Measurements from ENCODE around the gene HRC.

The HRC gene

DNA sequence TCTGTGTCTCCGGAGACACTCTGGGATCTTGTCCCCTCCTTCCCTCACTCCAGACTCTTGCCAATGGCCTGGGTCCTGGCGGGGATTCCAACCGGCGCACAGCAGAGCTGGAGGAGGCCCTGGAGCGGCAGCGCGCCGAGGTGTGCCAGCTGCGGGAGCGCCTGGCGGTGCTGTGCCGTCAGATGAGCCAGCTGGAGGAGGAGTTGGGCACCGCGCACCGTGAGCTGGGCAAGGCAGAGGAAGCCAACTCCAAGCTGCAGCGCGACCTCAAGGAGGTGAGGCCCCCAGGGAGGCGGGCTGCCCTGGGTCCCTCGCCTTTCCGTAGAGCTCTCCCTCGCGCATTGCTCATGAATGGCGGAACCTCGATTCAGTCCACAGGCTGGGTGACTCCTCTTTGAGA is 24.9 kb downstream of the HRC start:
- Histone ChIP-seq H3K4me2 (ENCODE audit: low read length) (no peak overlapping the region), H3K79me2 (ENCODE audit: control insufficient read depth, insufficient read depth, low read length, poor library complexity) (peaks cover 2% of the 10 kb centered on the region), H4K8ac (ENCODE audit: low read depth, low read length) (no peak overlapping the region), H2BK5ac (ENCODE audit: low read depth, low read length, poor library complexity) (no peak overlapping the region), H3K27ac (ENCODE audit: low read depth, low read length) (no peak overlapping the region), H2AFZ (ENCODE audit: insufficient read depth, low read length, poor library complexity) (no peak overlapping the region), H3K14ac (ENCODE audit: low read length) (no peak overlapping the region), H3K23ac (ENCODE audit: low read length) (no peak overlapping the region), H3K9ac (ENCODE audit: low read length) (no peak overlapping the region), H3K27me3 (ENCODE audit: insufficient read depth, low read length) (no peaks in the 10 kb centered on the region), H4K91ac (ENCODE audit: low read depth, low read length) (no peak overlapping the region), H2BK12ac (ENCODE audit: low read length) (no peak overlapping the region), H3K36me3 (ENCODE audit: control insufficient read depth in 1 of 2, insufficient read depth in 2 of 2, low read length in 2 of 2) (no peaks in the 10 kb centered on the region), H2BK120ac (ENCODE audit: insufficient read depth, low read length, poor library complexity) (no peak overlapping the region), H4K12ac (ENCODE audit: low read depth, low read length) (no peak overlapping the region), H3K4ac (ENCODE audit: low read depth, low read length) (no peak overlapping the region), H3K18ac (ENCODE audit: low read length) (no peak overlapping the region), H3K9me3 (ENCODE audit: insufficient read depth, low read depth, low read length) (peaks cover 13% of the 10 kb centered on the region), H3K79me1 (ENCODE audit: low read length) (peaks cover 3% of the 10 kb centered on the region), H3K4me3 (ENCODE audit: low read depth, low read length) (peak overlapping the region; percentile 29), H3K4me1 (ENCODE audit: control insufficient read depth in 1 of 2, insufficient read depth in 2 of 2, low read length in 2 of 2) (peaks cover 6 to 10% of the 10 kb centered on the region in 2 experiments), H2AK5ac (ENCODE audit: low read length) (no peak overlapping the region)
- WGBS (ENCODE audit: extremely low coverage, insufficient coverage, insufficient read length): no CpG with 5 or more reads among the region's 24 CpGs
- no peak for DNase-seq

DNA sequence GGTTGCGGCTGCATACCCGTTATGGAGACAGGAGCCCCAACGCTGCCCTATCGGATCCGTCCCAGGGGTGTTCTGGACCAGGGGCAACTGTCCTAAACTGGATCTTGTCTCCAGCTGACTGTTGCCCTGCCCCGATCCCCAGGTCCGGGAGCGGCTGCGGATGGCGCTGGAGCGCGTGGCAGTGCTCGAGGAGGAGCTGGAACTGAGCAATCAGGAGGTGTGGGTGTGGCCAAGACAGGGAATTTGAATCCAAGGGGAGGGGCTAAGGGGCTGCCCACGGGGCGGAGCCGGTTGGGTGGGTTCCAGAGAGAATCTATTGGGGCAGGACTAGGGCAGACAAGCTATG is 26.0 kb downstream of the HRC start:
- Histone ChIP-seq H4K91ac (ENCODE audit: low read depth, low read length) (no peak overlapping the region), H3K27me3 (ENCODE audit: insufficient read depth, low read length) (no peaks in the 10 kb centered on the region), H2BK5ac (ENCODE audit: low read depth, low read length, poor library complexity) (no peak overlapping the region), H3K4me2 (ENCODE audit: low read length) (no peak overlapping the region), H2AFZ (ENCODE audit: insufficient read depth, low read length, poor library complexity) (no peak overlapping the region), H4K8ac (ENCODE audit: low read depth, low read length) (no peak overlapping the region), H3K18ac (ENCODE audit: low read length) (no peak overlapping the region), H3K4me1 (ENCODE audit: control insufficient read depth in 1 of 2, insufficient read depth in 2 of 2, low read length in 2 of 2) (peaks cover 9 to 16% of the 10 kb centered on the region in 2 experiments), H2BK12ac (ENCODE audit: low read length) (no peak overlapping the region), H2BK120ac (ENCODE audit: insufficient read depth, low read length, poor library complexity) (no peak overlapping the region), H4K12ac (ENCODE audit: low read depth, low read length) (no peak overlapping the region), H3K23ac (ENCODE audit: low read length) (no peak overlapping the region), H3K36me3 (ENCODE audit: control insufficient read depth in 1 of 2, insufficient read depth in 2 of 2, low read length in 2 of 2) (no peaks in the 10 kb centered on the region), H3K14ac (ENCODE audit: low read length) (no peak overlapping the region), H3K9me3 (ENCODE audit: insufficient read depth, low read depth, low read length) (peaks cover 13% of the 10 kb centered on the region), H3K9ac (ENCODE audit: low read length) (no peak overlapping the region), H3K4ac (ENCODE audit: low read depth, low read length) (no peak overlapping the region), H3K4me3 (ENCODE audit: low read depth, low read length) (no peak overlapping the region), H3K79me2 (ENCODE audit: control insufficient read depth, insufficient read depth, low read length, poor library complexity) (peaks cover 2% of the 10 kb centered on the region), H2AK5ac (ENCODE audit: low read length) (no peak overlapping the region), H3K27ac (ENCODE audit: low read depth, low read length) (no peak overlapping the region), H3K79me1 (ENCODE audit: low read length) (peaks cover 3% of the 10 kb centered on the region)
- peak in 1 of 2 donors; percentile 31 for DNase-seq
- WGBS (ENCODE audit: extremely low coverage, insufficient coverage, insufficient read length): no CpG with 5 or more reads among the region's 16 CpGs

DNA sequence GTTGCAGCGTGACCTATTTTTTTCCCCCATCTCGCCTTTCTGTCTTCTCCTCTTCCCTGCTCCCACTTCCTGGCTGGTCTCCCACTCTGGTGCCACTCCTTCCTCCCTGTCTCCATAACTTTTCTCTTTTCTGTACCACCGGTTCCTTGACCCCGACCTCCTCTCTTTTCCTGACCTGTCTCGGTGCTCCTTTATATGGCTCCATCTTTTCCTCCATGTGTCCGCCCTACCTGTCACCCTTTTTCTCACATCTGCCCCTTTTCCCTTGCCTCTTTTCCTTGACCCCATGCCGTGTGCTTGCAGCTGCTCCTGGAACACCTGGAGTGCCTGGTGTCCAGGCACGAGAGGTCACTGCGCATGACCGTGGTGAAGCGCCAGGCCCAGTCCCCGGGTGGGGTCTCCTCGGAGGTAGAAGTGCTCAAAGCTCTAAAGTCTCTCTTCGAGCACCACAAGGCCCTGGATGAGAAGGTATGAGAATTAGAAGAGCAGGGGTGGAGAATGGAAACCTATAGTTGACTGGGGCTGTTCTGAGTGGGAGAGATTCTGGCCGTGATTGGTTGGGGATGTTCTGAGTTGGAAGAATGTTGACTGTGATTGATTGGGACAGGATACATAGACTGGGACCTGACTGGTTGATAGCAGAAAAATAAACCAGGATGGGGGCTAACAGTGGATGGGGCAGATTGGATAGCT is 26.5 kb downstream of the HRC start:
- Histone ChIP-seq H3K4me2 (ENCODE audit: low read length) (no peak overlapping the region), H3K79me2 (ENCODE audit: control insufficient read depth, insufficient read depth, low read length, poor library complexity) (peaks cover 2% of the 10 kb centered on the region), H4K8ac (ENCODE audit: low read depth, low read length) (no peak overlapping the region), H4K91ac (ENCODE audit: low read depth, low read length) (no peak overlapping the region), H3K27me3 (ENCODE audit: insufficient read depth, low read length) (no peaks in the 10 kb centered on the region), H3K23ac (ENCODE audit: low read length) (no peak overlapping the region), H3K9me3 (ENCODE audit: insufficient read depth, low read depth, low read length) (peaks cover 12% of the 10 kb centered on the region), H4K12ac (ENCODE audit: low read depth, low read length) (no peak overlapping the region), H3K4me3 (ENCODE audit: low read depth, low read length) (no peak overlapping the region), H3K9ac (ENCODE audit: low read length) (no peak overlapping the region), H2BK12ac (ENCODE audit: low read length) (no peak overlapping the region), H2AFZ (ENCODE audit: insufficient read depth, low read length, poor library complexity) (no peak overlapping the region), H3K27ac (ENCODE audit: low read depth, low read length) (no peak overlapping the region), H2AK5ac (ENCODE audit: low read length) (no peak overlapping the region), H3K18ac (ENCODE audit: low read length) (no peak overlapping the region), H3K36me3 (ENCODE audit: control insufficient read depth in 1 of 2, insufficient read depth in 2 of 2, low read length in 2 of 2) (no peaks in the 10 kb centered on the region), H2BK5ac (ENCODE audit: low read depth, low read length, poor library complexity) (no peak overlapping the region), H3K4ac (ENCODE audit: low read depth, low read length) (no peak overlapping the region), H2BK120ac (ENCODE audit: insufficient read depth, low read length, poor library complexity) (no peak overlapping the region), H3K79me1 (ENCODE audit: low read length) (peaks cover 3% of the 10 kb centered on the region), H3K14ac (ENCODE audit: low read length) (no peak overlapping the region), H3K4me1 (ENCODE audit: control insufficient read depth in 1 of 2, insufficient read depth in 2 of 2, low read length in 2 of 2) (peaks cover 9 to 16% of the 10 kb centered on the region in 2 experiments)
- no peak for DNase-seq
- WGBS (ENCODE audit: extremely low coverage, insufficient coverage, insufficient read length): no CpG with 5 or more reads among the region's 15 CpGs

DNA sequence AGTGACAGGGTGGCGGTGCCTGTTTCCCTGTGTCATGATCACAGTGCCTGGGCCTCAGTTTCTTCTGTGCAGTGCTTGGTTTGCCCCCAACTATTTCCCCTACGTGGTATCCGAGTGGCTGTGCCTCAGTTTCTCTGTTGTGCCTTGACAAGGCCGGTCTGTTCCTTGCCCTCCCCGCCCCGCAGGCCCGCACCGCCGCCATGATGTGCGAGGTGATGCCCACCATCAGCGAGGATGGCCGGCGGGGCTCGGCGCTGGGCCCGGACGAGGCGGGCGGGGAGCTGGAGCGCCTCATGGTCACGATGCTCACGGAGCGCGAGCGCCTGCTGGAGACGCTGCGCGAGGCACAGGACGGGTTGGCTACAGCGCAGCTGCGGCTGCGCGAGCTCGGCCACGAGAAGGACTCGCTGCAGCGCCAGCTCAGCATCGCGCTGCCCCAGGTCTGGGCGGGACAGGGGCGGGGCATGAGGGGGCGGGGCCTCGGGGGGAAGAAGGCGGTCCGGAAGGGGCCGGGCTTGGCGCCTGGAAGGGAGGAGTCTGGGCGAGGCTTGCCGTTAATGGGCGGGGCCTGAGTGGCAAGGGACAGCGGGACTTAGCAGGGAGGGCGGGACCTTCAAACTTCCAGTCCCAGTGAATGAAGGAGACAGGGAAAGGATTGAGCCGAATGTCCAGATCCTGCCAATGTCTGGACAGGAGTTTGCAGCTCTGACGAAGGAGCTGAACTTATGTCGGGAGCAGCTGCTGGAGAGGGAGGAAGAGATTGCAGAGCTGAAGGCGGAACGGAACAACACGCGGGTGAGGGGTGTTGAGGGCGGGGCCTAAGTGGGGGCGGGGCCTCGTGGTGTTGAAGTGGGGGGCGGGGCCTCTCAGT is 27.3 kb downstream of the HRC start:
- Histone ChIP-seq H4K12ac (ENCODE audit: low read depth, low read length) (peak overlapping the region; percentile 26), H3K18ac (ENCODE audit: low read length) (no peak overlapping the region), H2BK5ac (ENCODE audit: low read depth, low read length, poor library complexity) (no peak overlapping the region), H4K8ac (ENCODE audit: low read depth, low read length) (peak overlapping the region; percentile 80), H2AFZ (ENCODE audit: insufficient read depth, low read length, poor library complexity) (peak overlapping the region; percentile 70), H3K4me1 (ENCODE audit: control insufficient read depth in 1 of 2, insufficient read depth in 2 of 2, low read length in 2 of 2) (peaks cover 9 to 16% of the 10 kb centered on the region in 2 experiments), H2BK120ac (ENCODE audit: insufficient read depth, low read length, poor library complexity) (peak overlapping the region; percentile 9), H2AK5ac (ENCODE audit: low read length) (no peak overlapping the region), H3K4ac (ENCODE audit: low read depth, low read length) (no peak overlapping the region), H4K91ac (ENCODE audit: low read depth, low read length) (peak overlapping the region; percentile 27), H3K36me3 (ENCODE audit: control insufficient read depth in 1 of 2, insufficient read depth in 2 of 2, low read length in 2 of 2) (no peaks in the 10 kb centered on the region), H3K14ac (ENCODE audit: low read length) (peak overlapping the region; percentile 23), H3K79me1 (ENCODE audit: low read length) (peaks cover 3% of the 10 kb centered on the region), H3K27ac (ENCODE audit: low read depth, low read length) (no peak overlapping the region), H3K79me2 (ENCODE audit: control insufficient read depth, insufficient read depth, low read length, poor library complexity) (peaks cover 2% of the 10 kb centered on the region), H3K9ac (ENCODE audit: low read length) (no peak overlapping the region), H3K9me3 (ENCODE audit: insufficient read depth, low read depth, low read length) (peaks cover 9% of the 10 kb centered on the region), H3K4me2 (ENCODE audit: low read length) (peak overlapping the region; percentile 58), H3K4me3 (ENCODE audit: low read depth, low read length) (peak overlapping the region; percentile 63), H2BK12ac (ENCODE audit: low read length) (no peak overlapping the region), H3K27me3 (ENCODE audit: insufficient read depth, low read length) (no peaks in the 10 kb centered on the region), H3K23ac (ENCODE audit: low read length) (no peak overlapping the region)
- DNase-seq: peak; percentile 96 to 99
- no CpG with 5 or more reads among the region's 63 CpGs for WGBS (ENCODE audit: extremely low coverage, insufficient coverage, insufficient read length)

All from trophoblast cell (in vitro differentiated cells and primary cell).